Chondrocyte (in vitro differentiated cells): ENCODE results near the gene CLEC4G. TPM values are rescaled to one million over a fixed set of nuclear protein-coding genes. Genes with fewer than 3 reads are reported as not detected.

Experiments
- DNase-seq: peaks from one replicate; pipeline ENCODE4 v3.0.0; 2021; ENCODE audit warnings: mixed read lengths, low spot score
- H3K27ac Mint-ChIP-seq: one replicate; pipeline ENCODE4 v1.8.0; 2021; ENCODE audit warnings: mild to moderate bottlenecking, moderate library complexity, mixed read lengths; ENCODE audit not compliant: unreplicated experiment
- H3K27me3 Mint-ChIP-seq: 2 replicates; pipeline ENCODE4 v1.8.0; 2021; ENCODE audit warnings: low read depth, mixed read lengths
- H3K36me3 Mint-ChIP-seq: 2 replicates; pipeline ENCODE4 v1.8.0; 2021; ENCODE audit warnings: low read depth, mixed read lengths
- H3K4me1 Mint-ChIP-seq: 2 replicates; pipeline ENCODE4 v1.8.0; 2021; ENCODE audit warnings: low read depth, mild to moderate bottlenecking, mixed read lengths
- H3K4me3 Mint-ChIP-seq: one replicate; pipeline ENCODE4 v1.8.0; 2021; ENCODE audit warnings: mild to moderate bottlenecking, moderate library complexity, mixed read lengths; ENCODE audit not compliant: unreplicated experiment
- H3K9me3 Mint-ChIP-seq: 2 replicates; pipeline ENCODE4 v1.8.0; 2021; ENCODE audit warnings: low read depth, mixed read lengths
- total RNA-seq: library from RNA; stranded (reverse); gene quantifications from 3 replicates; pipeline ENCODE4 v1.2.1, GENCODE V29; 2021
- TF ChIP-seq, protein P1 (sequence below): fragments of 200-600 bp; sonication (generic); IDR thresholded peaks from 2 replicates; pipeline ENCODE4 v1.5.0; 2021; ENCODE audit warnings: antibody characterized with exemption, mild to moderate bottlenecking, moderate library complexity

CLEC4G gene
- total RNA-seq, 1 donor from 2014 or later: not detected

DNA sequence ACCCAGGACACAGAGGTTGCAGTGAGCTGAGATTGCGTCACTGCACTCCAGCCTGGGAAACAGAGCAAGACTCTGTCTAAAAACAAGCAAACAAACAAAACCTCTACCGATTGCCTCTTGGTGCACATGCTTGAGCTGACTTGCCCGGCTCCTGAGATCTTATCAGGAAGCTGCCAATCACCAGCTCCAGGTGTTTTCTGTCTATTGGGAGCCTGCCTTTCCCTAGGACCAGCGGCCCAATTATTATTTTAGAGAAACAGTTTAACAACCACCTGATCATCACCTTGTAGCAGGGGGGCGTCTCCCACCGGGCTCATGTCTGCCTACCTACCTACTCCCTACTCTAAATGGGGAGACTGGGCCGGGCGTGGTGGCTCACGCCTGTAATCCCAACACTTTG lies 41.9 kb upstream of the CLEC4G start:
- H3K9me3 Mint-ChIP-seq: no peaks in the 10 kb centered on the region
- no peak for DNase-seq
- TF ChIP-seq, protein P1, sequence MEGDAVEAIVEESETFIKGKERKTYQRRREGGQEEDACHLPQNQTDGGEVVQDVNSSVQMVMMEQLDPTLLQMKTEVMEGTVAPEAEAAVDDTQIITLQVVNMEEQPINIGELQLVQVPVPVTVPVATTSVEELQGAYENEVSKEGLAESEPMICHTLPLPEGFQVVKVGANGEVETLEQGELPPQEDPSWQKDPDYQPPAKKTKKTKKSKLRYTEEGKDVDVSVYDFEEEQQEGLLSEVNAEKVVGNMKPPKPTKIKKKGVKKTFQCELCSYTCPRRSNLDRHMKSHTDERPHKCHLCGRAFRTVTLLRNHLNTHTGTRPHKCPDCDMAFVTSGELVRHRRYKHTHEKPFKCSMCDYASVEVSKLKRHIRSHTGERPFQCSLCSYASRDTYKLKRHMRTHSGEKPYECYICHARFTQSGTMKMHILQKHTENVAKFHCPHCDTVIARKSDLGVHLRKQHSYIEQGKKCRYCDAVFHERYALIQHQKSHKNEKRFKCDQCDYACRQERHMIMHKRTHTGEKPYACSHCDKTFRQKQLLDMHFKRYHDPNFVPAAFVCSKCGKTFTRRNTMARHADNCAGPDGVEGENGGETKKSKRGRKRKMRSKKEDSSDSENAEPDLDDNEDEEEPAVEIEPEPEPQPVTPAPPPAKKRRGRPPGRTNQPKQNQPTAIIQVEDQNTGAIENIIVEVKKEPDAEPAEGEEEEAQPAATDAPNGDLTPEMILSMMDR: no peak
- no peak overlapping the region for H3K4me3 Mint-ChIP-seq
- H3K27me3 Mint-ChIP-seq: peaks cover 47% of the 10 kb centered on the region
- no peak overlapping the region for H3K27ac Mint-ChIP-seq
- H3K36me3 Mint-ChIP-seq: no peaks in the 10 kb centered on the region
- H3K4me1 Mint-ChIP-seq: no peaks in the 10 kb centered on the region

GRCh38 chr19:7772752-7773291 lies 40.9 kb upstream of the CLEC4G start:
- no peak overlapping the region for H3K27ac Mint-ChIP-seq
- H3K36me3 Mint-ChIP-seq: no peaks in the 10 kb centered on the region
- DNase-seq: no peak
- H3K27me3 Mint-ChIP-seq: peaks cover 52% of the 10 kb centered on the region
- no peaks in the 10 kb centered on the region for H3K9me3 Mint-ChIP-seq
- H3K4me1 Mint-ChIP-seq: no peaks in the 10 kb centered on the region
- no peak overlapping the region for H3K4me3 Mint-ChIP-seq
- TF ChIP-seq, protein P1: no peak

- DNase-seq: no peak
- no peaks in the 10 kb centered on the region for H3K36me3 Mint-ChIP-seq
- TF ChIP-seq, protein P1: no peak
- no peak overlapping the region for H3K4me3 Mint-ChIP-seq
- no peaks in the 10 kb centered on the region for H3K9me3 Mint-ChIP-seq
- H3K27ac Mint-ChIP-seq: no peak overlapping the region
- no peaks in the 10 kb centered on the region for H3K4me1 Mint-ChIP-seq
- peaks cover 49% of the 10 kb centered on the region for H3K27me3 Mint-ChIP-seq
Measured at GRCh38 chr19:7771072-7771471, 39.2 kb upstream of the CLEC4G start.

DNA sequence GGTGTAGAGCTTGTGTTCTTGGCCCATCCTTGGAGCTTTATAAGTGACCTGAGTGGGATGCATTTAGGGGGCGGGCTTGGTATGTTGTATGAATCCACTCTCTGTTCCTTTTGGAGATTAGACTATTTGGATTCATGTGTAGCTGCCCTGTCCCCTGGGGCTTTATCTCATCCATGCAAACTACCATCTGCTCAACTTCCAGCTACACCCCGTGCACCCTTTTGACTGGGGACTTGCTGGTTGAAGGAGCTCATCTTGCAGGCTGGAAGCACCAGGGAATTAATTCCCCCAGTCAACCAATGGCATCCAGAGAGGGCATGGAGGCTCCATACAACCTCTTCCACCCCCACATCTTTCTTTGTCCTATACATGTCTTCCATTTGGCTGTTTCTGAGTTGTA lies 37.3 kb upstream of the CLEC4G start:
- H3K4me3 Mint-ChIP-seq: no peak overlapping the region
- H3K9me3 Mint-ChIP-seq: no peaks in the 10 kb centered on the region
- H3K27ac Mint-ChIP-seq: no peak overlapping the region
- H3K36me3 Mint-ChIP-seq: no peaks in the 10 kb centered on the region
- TF ChIP-seq, protein P1: no peak
- no peak for DNase-seq
- H3K27me3 Mint-ChIP-seq: peaks cover 42% of the 10 kb centered on the region
- no peaks in the 10 kb centered on the region for H3K4me1 Mint-ChIP-seq

DNA sequence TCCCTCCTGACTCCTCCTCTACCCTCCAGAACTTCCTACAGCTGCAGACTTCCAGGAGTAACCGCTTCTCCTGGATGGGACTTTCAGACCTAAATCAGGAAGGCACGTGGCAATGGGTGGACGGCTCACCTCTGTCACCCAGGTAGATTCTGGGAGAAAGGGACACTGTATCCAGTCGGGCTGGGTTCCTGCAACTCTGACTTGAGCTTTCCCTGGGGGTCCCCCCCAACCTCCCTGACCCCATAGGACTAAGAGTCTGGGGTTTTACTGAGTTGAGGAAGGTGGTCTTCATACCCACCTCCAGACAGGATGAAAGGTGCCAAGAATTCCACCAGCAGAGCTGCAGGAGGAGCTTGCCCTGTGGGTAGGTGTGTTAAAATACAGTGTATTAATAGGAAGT lies 35.6 kb upstream of the CLEC4G start:
- TF ChIP-seq, protein P1: no peak
- peaks cover 43% of the 10 kb centered on the region for H3K27me3 Mint-ChIP-seq
- no peaks in the 10 kb centered on the region for H3K36me3 Mint-ChIP-seq
- H3K9me3 Mint-ChIP-seq: no peaks in the 10 kb centered on the region
- no peaks in the 10 kb centered on the region for H3K4me1 Mint-ChIP-seq
- no peak for DNase-seq
- no peak overlapping the region for H3K4me3 Mint-ChIP-seq
- H3K27ac Mint-ChIP-seq: no peak overlapping the region
